HG03196 (cell line): ENCODE data around the gene EGFL7.
"Not testable (repeated sequence)": the region's sequence is repeated elsewhere in the genome, so short reads cannot be mapped to it uniquely, and the experiment has no call there.

Experiments used
- ATAC-seq: cut with Tn5 transposase; IDR thresholded peaks from one replicate; pipeline ENCODE4 v1.9.1; 2021; ENCODE audit not compliant: unreplicated experiment

The EGFL7 gene

DNA sequence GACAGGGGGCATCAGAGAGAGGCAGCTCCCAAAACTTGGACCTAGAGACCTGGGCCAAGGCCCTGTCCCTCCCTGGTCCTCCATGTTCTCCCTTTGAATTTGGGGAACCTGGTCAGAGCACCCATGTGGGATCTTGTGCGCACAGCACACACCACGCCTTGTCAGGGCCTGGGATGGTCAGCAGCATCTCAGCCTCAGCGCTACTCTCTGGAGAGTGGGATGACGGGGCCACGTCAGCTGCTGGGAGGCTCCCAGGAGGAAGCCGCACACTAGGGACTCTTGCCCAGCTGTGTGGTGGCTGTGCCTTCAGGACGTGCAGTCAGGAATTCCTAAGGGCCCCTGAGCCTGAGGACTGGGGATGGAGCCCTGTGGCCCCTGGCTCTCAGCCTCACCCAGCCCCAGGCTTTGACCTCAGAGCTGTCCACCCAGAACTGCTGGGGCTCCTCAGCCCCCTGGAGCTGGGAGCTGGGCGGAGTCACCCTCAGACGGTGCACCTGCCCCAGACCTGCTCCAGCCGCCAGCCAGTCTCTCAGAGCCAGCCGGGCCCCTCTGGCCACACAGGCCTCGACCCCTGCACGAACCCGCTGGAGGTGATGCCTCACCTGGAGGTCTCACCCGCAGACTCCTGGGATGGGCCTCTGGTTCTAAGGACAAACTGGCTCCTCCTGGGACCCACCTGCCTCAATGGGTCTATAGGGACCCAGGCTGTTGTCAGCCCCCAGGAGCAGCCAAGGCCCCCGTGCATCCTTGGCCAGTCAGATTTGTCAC, 38.3 kb upstream of the EGFL7 start:
- no peak for ATAC-seq

DNA sequence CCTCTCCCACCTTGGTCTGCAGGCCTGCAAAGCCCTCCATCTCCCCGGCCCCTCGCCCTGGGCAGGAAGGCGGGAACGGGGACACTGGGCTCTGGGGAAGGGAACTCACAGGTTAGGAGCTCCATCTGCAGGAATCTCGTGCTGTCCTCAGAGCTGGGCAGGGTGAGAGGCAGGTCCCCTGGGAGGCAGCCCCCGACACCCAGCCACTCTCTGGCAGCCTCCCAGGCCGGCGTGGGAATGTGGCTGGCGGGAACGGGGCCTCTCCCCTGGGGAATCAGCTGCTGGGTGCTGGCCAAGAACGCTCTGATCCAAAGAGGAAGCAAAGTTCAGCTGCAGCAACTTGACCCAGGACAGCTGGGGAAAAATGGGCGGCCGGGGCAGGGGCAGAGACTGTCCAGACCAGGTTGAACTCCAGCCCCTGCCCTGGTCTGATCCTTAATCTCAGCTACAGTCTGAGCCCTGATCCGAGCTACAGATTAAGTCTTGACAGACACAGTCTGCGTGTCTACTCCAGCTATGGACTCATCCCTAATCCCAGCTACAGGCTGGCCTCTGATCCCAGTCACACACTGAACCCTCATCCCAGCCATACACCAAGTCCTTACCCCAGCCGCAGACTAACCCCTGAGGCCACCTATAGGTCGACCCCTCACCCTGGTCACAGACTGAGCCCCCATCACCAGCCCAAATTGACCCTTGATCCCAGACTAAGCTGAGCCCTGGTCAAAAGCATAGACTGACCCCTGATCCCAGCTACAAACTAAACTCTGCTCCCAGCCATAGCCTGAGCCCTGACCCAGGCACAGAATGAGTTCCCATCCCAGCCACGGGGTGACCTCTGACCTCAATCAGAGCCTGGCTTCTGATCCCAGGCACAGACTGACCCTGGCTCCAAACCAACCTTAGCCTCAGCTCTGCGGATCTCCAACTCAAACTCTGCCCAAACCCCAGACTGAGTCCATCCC, 37.3 kb upstream of the EGFL7 start:
- ATAC-seq, result no peak

DNA sequence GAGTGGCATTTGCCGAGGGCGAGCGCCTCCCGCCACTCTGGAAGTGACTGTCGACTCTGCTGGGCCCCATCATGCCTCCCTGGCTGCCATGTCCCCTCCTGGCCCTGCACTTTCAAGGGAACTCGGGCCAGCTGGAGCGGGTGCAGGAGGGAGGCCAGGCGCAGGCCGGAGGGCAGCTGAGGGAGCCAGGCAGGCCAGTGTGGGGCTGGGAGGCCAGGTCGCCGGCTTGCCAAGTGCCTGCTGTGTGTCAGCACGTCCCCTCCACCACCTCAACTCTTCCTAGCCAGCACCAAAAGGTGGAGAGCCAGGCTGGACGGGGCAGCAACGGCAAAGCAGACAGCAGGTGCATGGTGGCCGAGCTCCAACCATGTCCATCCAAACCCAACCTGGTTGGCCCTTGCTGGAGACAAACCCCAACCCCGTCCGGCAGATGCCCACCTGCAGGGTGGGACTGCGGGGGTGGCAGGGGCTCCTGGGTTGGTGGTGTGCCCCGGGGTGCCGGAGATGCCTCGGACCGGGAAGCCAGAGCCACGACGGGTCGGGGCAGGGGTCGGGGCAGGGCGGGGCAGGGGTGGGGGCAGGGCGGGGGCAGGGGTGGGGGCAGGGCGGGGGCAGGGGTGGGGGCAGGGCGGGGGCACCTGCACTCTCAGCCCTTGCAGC, 36.5 kb upstream of the EGFL7 start:
- ATAC-seq, result no peak

GRCh38 chr9:136626740-136627642, 35.7 kb upstream of the EGFL7 start:
- ATAC-seq, result no peak

DNA sequence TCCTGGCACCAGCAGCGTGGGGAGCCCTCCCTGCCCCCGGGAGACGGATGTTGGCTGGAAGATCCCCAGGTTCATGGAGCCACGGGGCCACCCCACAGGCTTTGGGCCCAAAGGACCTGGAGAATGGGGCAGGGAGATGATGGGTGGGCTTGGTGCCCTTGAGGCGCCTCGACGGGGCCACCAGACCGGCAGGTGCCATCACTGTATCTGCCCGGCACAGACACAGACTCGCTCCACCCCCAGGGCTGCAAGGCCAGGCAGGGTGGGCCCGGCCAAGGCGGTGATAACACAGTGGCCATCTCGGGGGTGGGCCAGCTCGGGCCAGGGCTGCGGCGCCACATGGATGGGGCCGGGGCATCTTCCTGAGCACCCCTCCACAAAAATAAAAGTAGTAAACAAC, 35.0 kb upstream of the EGFL7 start:
- no peak for ATAC-seq

GRCh38 chr9:136628268-136628667, 34.4 kb upstream of the EGFL7 start:
- ATAC-seq, result no peak

- ATAC-seq, result no peak
Observed at GRCh38 chr9:136629001-136629878, 33.5 kb upstream of the EGFL7 start.

DNA sequence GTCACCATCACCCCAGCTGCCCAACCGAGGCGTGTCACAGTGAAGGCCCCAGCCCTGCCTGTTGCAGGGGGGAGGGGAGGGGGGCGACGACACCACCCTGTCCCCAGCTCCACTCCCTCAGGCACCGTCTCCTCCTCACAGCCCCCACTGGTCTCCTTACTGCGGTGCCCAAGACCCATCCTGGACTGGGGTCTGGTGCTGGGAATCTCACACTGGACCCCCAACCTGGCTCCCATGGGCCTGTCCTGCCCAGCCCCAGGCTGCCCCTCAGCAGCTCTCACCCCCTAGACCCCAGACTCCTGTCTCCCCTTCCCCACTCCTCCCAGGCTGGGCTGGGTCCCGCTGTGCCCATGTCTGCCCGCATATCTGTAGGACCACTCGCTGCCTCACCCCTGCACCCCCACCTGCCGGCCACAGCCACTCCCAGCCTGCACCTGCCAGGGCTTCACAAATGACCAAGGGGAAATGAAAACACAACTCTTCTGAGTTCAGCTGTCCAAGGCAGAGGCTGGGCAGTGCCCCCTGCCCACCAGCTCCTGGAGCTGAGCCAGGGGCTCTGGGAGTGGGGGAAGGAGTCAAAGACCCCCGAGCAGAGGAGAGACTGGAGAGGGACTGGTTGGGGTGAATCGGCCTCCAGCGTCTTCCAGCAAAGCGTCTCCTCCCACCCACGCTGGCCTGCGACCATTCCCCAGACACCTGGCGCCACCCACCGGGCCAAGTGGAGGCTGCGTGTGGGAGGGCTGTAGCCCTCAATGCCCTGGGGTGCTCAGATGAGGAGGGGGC, 32.6 kb upstream of the EGFL7 start:
- no peak for ATAC-seq

DNA sequence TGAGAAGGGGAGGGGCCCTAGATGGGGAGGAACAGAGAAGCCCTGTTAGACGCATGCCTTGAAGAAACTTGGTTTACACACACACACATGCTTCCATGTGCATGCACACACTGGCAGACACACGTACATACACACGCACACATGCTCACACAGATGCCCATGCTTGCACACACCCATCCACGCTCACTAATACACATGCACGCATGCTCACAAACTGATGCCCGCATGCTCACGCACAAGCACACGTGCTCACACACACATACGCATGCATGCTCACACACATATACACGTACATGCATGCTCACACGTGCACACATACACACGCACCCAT, 32.1 kb upstream of the EGFL7 start:
- no peak for ATAC-seq

- no peak for ATAC-seq
Observed at GRCh38 chr9:136631038-136632000, 31.4 kb upstream of the EGFL7 start.

- not testable (repeated sequence) for ATAC-seq
Observed at GRCh38 chr9:136632072-136632471, 30.6 kb upstream of the EGFL7 start.

GRCh38 chr9:136632491-136633106, 30.1 kb upstream of the EGFL7 start:
- not testable (repeated sequence) for ATAC-seq

DNA sequence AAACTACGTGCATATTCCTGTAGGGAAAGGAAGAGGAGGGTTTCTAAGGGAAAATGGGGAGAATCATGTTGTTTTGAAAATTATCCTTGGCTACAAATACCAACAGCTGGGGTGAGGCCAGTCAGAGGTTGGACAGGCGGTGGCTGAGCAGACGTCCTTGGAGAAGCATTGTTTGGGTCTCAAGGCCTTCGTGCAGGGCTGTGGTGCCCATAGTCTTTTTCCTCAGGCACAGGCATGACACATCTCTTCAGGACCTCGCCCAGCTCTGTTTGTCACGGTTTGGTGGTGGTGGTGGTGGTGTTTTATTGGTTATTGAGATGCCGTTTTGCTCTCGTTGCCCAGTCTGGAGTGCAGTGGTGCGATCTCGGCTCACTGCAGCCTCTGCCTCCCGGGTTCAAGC, 27.8 kb upstream of the EGFL7 start:
- no peak for ATAC-seq

GRCh38 chr9:136640171-136641111, 22.3 kb upstream of the EGFL7 start:
- ATAC-seq, result no peak

GRCh38 chr9:136642439-136642921, 20.2 kb upstream of the EGFL7 start:
- ATAC-seq, result no peak
